ENCODE results near the gene PHLDA1. TPM values are rescaled to one million over a fixed set of nuclear protein-coding genes. Genes with fewer than 3 reads are reported as not detected.

PHLDA1 gene
- total RNA-seq, 1 experiment from 2014 or later, result 11.3 TPM

DNA sequence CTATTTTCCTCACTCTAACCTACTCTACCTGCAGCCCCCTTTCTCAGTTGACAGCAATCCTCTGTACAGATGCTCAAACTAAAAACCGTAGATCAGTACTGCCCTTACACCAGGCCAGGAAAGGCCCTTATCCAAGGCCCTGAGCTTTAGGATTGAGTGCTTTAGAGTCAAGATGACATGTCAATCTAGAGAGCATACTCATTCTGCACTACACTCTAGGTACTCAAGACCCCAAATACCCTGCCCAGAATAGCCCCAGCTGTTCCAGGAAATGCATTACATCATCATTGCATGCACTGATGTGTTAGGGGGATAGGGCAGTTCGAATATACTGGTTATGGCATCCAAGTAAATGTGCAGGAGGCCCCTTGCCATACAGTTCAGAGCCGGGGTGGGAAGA is 3.5 kb upstream of the PHLDA1 start:
- Histone ChIP-seq H3K9me2 (replicated peaks; ENCODE audit: insufficient read depth, low read length) (no peaks in the 10 kb centered on the region), H4K20me1 (ENCODE audit: insufficient read depth, low read depth, low read length) (peaks cover 5% of the 10 kb centered on the region; the same call in 1 of the 2 replicates), H2AFZ (ENCODE audit: low read length) (no peak overlapping the region), H3K9ac (ENCODE audit: low read length) (no peak overlapping the region), H3K27ac (ENCODE audit: low read length) (peak overlapping the region; percentile 44), H3K27me3 (ENCODE audit: low read length) (no peaks in the 10 kb centered on the region), H3K79me2 (ENCODE audit: low read length) (peaks cover 12% of the 10 kb centered on the region), H3K4me1 (ENCODE audit: low read length) (peaks cover 51% of the 10 kb centered on the region), H3K36me3 (ENCODE audit: insufficient read depth, low read length) (no peaks in the 10 kb centered on the region), H3K9me3 (ENCODE audit: low read length) (no peaks in the 10 kb centered on the region), H3K4me2 (ENCODE audit: low read depth, low read length, poor library complexity, severe bottlenecking) (no peak overlapping the region), H3K4me3 (ENCODE audit: low read length) (no peak overlapping the region)
- DNase-seq, result no peak

DNA sequence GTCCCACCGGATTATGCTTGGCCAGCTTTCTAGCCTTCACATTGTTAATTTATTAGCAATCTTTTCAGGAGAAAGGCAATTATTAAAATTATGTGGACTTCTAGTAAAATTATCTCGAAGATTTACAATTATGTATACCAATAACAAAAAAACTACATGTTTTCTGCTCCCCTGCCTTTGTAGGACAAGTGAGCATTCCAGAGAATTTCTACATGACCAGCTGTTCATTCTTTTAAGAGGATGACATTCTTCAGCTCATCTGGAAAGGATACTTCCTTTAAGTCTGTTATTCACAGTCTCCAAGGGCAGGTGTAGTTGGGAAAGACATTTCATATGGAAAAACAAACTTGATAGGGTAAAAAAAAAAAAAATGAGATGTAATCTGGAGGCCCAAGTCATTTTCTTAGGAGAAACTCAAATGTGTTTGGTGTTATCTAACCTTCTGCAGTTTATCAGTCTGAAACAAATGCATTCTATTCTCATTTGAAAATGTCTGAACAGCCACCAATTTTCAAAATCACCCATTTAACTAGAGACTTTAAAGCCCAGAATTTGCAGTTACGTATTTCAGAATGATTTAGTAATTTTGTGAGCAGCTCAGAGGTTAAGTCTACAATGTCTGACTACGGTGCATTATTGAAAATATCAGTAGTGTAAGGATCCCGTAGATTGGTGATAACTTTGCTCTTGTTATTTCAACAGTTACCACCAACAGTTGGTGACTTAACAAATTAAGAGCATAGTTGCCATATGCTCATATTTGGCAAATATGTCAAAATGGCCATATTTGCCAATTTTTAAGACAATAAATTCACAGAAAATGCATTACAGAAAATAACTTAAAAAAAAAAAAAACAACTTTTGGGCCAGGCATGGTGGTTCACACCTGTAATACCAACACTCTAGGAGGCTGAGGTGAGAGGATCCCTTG is 1.8 kb upstream of the PHLDA1 start:
- H2AFZ ChIP-seq (ENCODE audit: low read length), result no peak overlapping the region

GRCh38 chr12:76032043-76032981 is 736 bp upstream of the PHLDA1 start:
- no peaks in the 10 kb centered on the region for H3K9me3 ChIP-seq (ENCODE audit: low read length)
- no peaks in the 10 kb centered on the region for H3K27me3 ChIP-seq (ENCODE audit: low read length)
- peak overlapping the region; percentile 90 for H3K4me2 ChIP-seq (ENCODE audit: low read depth, low read length, poor library complexity, severe bottlenecking)
- peak overlapping the region; percentile 81 for H2AFZ ChIP-seq (ENCODE audit: low read length)
- peaks cover 17% of the 10 kb centered on the region; the same call in 1 of the 2 replicates for H4K20me1 ChIP-seq (ENCODE audit: insufficient read depth, low read depth, low read length)
- peaks cover 13% of the 10 kb centered on the region for H3K36me3 ChIP-seq (ENCODE audit: insufficient read depth, low read length)
- H3K4me3 ChIP-seq (ENCODE audit: low read length), result peak overlapping the region; percentile 88
- peaks cover 55% of the 10 kb centered on the region for H3K4me1 ChIP-seq (ENCODE audit: low read length)
- peak; percentile 84 for DNase-seq
- peak overlapping the region; percentile 94 for H3K9ac ChIP-seq (ENCODE audit: low read length)
- peak overlapping the region; percentile 87 for H3K27ac ChIP-seq (ENCODE audit: low read length)
- H3K79me2 ChIP-seq (ENCODE audit: low read length), result peaks cover 15% of the 10 kb centered on the region
- H3K9me2 ChIP-seq (replicated peaks; ENCODE audit: insufficient read depth, low read length), result no peaks in the 10 kb centered on the region

More for the DNA sequence above, 1.8 kb upstream of the PHLDA1 start:
- Histone ChIP-seq H3K9me3 (ENCODE audit: low read length) (no peaks in the 10 kb centered on the region), H3K27me3 (ENCODE audit: low read length) (no peaks in the 10 kb centered on the region), H3K4me3 (ENCODE audit: low read length) (peak overlapping the region; percentile 88), H3K4me1 (ENCODE audit: low read length) (peaks cover 63% of the 10 kb centered on the region), H3K79me2 (ENCODE audit: low read length) (peaks cover 15% of the 10 kb centered on the region), H3K36me3 (ENCODE audit: insufficient read depth, low read length) (peaks cover 12% of the 10 kb centered on the region), H3K27ac (ENCODE audit: low read length) (peak overlapping the region; percentile 87), H4K20me1 (ENCODE audit: insufficient read depth, low read depth, low read length) (peaks cover 15% of the 10 kb centered on the region; the same call in 1 of the 2 replicates), H3K9ac (ENCODE audit: low read length) (peak overlapping the region; percentile 94), H3K9me2 (replicated peaks; ENCODE audit: insufficient read depth, low read length) (no peaks in the 10 kb centered on the region), H3K4me2 (ENCODE audit: low read depth, low read length, poor library complexity, severe bottlenecking) (peak overlapping the region; percentile 90)
- no peak for DNase-seq

GRCh38 chr12:76031081-76031413 is 529 bp downstream of the PHLDA1 start:
- Histone ChIP-seq H3K27me3 (ENCODE audit: low read length) (no peaks in the 10 kb centered on the region), H3K9me3 (ENCODE audit: low read length) (no peaks in the 10 kb centered on the region), H3K4me2 (ENCODE audit: low read depth, low read length, poor library complexity, severe bottlenecking) (peak overlapping the region; percentile 90), H3K4me3 (ENCODE audit: low read length) (peak overlapping the region; percentile 88), H3K79me2 (ENCODE audit: low read length) (peaks cover 15% of the 10 kb centered on the region), H3K36me3 (ENCODE audit: insufficient read depth, low read length) (peaks cover 13% of the 10 kb centered on the region), H3K27ac (ENCODE audit: low read length) (peak overlapping the region; percentile 67), H2AFZ (ENCODE audit: low read length) (no peak overlapping the region; the same call in 1 of the 2 replicates), H3K9me2 (replicated peaks; ENCODE audit: insufficient read depth, low read length) (no peaks in the 10 kb centered on the region), H4K20me1 (ENCODE audit: insufficient read depth, low read depth, low read length) (peaks cover 17% of the 10 kb centered on the region; the same call in 1 of the 2 replicates), H3K9ac (ENCODE audit: low read length) (peak overlapping the region; percentile 94), H3K4me1 (ENCODE audit: low read length) (peaks cover 63% of the 10 kb centered on the region)
- peak; percentile 80 for DNase-seq

GRCh38 chr12:76030341-76031080 is 1.1 kb downstream of the PHLDA1 start:
- peaks cover 65% of the 10 kb centered on the region for H3K4me1 ChIP-seq (ENCODE audit: low read length)
- H3K9ac ChIP-seq (ENCODE audit: low read length), result peak overlapping the region; percentile 94
- peaks cover 15% of the 10 kb centered on the region for H3K79me2 ChIP-seq (ENCODE audit: low read length)
- H3K9me3 ChIP-seq (ENCODE audit: low read length), result no peaks in the 10 kb centered on the region
- peak overlapping the region; percentile 88 for H3K4me3 ChIP-seq (ENCODE audit: low read length)
- no peak overlapping the region for H2AFZ ChIP-seq (ENCODE audit: low read length)
- peaks cover 17% of the 10 kb centered on the region; the same call in 1 of the 2 replicates for H4K20me1 ChIP-seq (ENCODE audit: insufficient read depth, low read depth, low read length)
- DNase-seq, result peak; percentile 62
- no peaks in the 10 kb centered on the region for H3K27me3 ChIP-seq (ENCODE audit: low read length)
- no peaks in the 10 kb centered on the region for H3K9me2 ChIP-seq (replicated peaks; ENCODE audit: insufficient read depth, low read length)
- H3K27ac ChIP-seq (ENCODE audit: low read length), result peak overlapping the region; percentile 67
- peaks cover 13% of the 10 kb centered on the region for H3K36me3 ChIP-seq (ENCODE audit: insufficient read depth, low read length)
- H3K4me2 ChIP-seq (ENCODE audit: low read depth, low read length, poor library complexity, severe bottlenecking), result peak overlapping the region; percentile 90

DNA sequence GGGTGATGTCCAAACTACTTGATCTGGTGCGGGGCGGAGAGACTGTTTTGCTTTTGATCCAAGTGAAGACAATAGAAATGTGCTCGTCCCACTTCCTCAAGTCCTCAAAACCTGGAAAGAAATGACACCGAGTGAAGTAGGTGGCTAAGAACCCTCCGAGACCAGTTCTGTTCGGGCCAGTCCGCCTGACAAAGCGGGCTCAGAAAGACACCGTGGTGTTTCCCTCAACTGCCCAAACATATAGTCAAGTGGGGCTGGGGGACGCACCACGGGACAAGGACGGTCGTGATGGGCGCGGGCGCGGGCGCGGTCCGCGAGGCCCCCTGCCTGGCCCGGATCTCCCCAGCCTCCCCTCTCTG is 1.6 kb downstream of the PHLDA1 start:
- Histone ChIP-seq H3K9me2 (replicated peaks; ENCODE audit: insufficient read depth, low read length) (no peaks in the 10 kb centered on the region), H3K4me2 (ENCODE audit: low read depth, low read length, poor library complexity, severe bottlenecking) (peak overlapping the region; percentile 90), H3K4me1 (ENCODE audit: low read length) (peaks cover 65% of the 10 kb centered on the region), H3K9ac (ENCODE audit: low read length) (peak overlapping the region; percentile 94), H2AFZ (ENCODE audit: low read length) (no peak overlapping the region), H3K27me3 (ENCODE audit: low read length) (no peaks in the 10 kb centered on the region), H3K4me3 (ENCODE audit: low read length) (peak overlapping the region; percentile 88), H3K27ac (ENCODE audit: low read length) (peak overlapping the region; percentile 67), H3K9me3 (ENCODE audit: low read length) (no peaks in the 10 kb centered on the region), H3K79me2 (ENCODE audit: low read length) (peaks cover 15% of the 10 kb centered on the region), H4K20me1 (ENCODE audit: insufficient read depth, low read depth, low read length) (peaks cover 17% of the 10 kb centered on the region; the same call in 1 of the 2 replicates), H3K36me3 (ENCODE audit: insufficient read depth, low read length) (peaks cover 13% of the 10 kb centered on the region)
- peak; percentile 55 for DNase-seq

DNA sequence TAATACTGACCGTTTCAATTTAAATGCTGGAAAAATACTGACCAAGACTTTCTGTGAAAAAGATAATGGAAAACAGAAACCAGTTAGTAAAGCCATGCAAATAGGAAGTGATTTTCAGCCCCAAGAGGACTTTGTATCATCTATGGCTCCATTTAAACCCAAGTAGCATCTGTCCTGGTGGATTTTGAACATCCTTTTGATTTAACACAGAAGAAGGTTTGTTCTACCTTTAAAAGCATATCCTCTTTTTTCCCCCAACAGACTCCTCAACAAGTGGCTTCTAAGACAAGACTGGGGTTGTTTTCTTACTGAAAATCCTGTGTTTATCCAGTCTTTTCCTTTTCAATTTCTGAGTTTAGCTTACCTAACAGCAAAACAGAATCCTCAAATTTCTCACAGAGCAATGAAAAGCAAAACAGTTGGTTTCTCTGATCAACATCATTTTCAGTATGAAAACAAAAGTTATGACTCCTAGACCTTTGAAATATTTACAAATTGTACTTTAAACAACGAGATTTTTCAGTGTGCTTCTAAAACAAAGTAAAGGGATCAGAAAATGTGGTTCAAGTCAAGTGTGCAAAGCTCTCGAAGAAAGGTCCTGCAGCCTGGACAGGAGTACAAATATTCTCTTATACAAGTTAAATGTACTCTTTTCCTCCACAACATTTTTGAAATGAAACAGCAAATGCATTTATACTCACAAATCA is 2.9 kb downstream of the PHLDA1 start:
- H3K9ac ChIP-seq (ENCODE audit: low read length), result peak overlapping the region; percentile 94
- H4K20me1 ChIP-seq (ENCODE audit: insufficient read depth, low read depth, low read length), result peaks cover 17% of the 10 kb centered on the region; the same call in 1 of the 2 replicates
- no peaks in the 10 kb centered on the region for H3K27me3 ChIP-seq (ENCODE audit: low read length)
- H3K79me2 ChIP-seq (ENCODE audit: low read length), result peaks cover 15% of the 10 kb centered on the region
- H2AFZ ChIP-seq (ENCODE audit: low read length), result no peak overlapping the region
- DNase-seq, result peak; percentile 41
- H3K9me3 ChIP-seq (ENCODE audit: low read length), result no peaks in the 10 kb centered on the region
- peaks cover 62% of the 10 kb centered on the region for H3K4me1 ChIP-seq (ENCODE audit: low read length)
- H3K4me3 ChIP-seq (ENCODE audit: low read length), result peak overlapping the region; percentile 88
- H3K9me2 ChIP-seq (replicated peaks; ENCODE audit: insufficient read depth, low read length), result no peaks in the 10 kb centered on the region
- peaks cover 13% of the 10 kb centered on the region for H3K36me3 ChIP-seq (ENCODE audit: insufficient read depth, low read length)
- peak overlapping the region; percentile 90 for H3K4me2 ChIP-seq (ENCODE audit: low read depth, low read length, poor library complexity, severe bottlenecking)
- peak overlapping the region; percentile 43 for H3K27ac ChIP-seq (ENCODE audit: low read length)

All from Karpas-422 (cell line).